ENCODE measurements around the gene TRAPPC3L.

TRAPPC3L gene

DNA sequence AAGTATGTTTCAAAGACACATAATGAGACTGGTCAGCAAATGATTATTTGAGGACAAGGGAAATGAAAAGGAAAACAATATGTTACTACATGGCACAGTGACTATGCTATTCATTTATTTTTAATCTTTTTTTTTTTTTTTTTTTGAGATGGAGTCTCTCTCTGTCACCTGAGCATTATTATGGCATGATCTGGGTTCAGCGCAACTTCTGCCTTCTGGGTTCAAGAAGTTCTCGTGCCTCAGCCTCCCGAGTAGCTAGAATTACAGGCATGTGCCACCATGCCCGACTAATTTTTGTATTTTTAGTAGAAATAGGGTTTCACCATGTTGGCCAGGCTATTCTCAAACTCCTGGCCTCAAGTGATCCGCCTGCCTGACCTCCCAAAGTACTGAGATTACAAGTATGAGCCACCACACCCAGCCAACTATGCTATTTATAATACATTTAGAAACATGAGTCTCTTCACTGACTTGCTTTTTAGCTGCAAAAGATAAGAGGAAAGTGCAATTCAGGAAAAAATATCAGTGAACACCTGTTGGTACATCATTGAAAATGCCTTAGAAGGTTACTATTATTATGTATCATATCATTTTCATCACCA is 11.4 kb upstream of the TRAPPC3L start:
- no peak for DNase-seq

DNA sequence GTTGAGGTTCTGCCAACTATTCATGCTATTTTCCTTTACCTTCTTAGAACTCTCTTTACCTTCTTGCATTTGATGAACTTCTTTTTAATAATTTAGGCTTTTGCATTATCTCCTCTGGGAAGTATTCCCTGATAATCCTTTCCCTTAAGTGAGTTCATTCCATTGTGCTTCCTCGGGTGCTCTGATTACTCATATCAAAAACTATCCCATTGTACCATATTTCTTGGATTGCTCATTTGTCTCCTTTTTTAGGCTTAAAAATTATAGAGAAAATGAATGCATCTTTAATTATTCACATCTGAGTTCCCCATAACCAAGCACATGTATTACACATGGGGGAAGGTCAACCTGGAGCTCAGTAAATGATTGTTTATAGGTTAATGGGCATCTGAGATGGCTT is 10.6 kb upstream of the TRAPPC3L start:
- DNase-seq = no peak

DNA sequence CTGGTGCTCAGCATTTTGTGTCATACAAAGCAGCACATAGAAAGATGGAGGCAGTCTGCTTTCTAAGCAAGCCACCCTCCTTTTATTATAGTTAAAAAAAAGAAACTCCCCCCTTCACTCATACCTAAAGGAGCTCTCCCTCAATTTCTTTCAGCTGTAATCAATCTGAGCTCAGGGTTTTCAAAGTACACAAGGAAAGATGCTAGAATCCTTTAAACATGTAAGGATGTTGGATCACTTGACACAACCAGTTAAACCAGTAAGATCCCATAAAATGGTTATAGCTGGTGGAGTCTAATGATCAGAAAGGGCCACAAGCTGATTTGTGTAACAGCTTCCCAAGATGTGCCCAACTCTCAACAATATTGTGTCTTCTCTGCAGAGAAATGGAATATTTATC is 8.0 kb upstream of the TRAPPC3L start, which contains the start of gene CALHM4:
TSS of gene CALHM4 (plus strand) at position 301 of the 400 bp plus-strand sequence. CDS start at position 344, 43 bp downstream.
- no peak for DNase-seq

DNA sequence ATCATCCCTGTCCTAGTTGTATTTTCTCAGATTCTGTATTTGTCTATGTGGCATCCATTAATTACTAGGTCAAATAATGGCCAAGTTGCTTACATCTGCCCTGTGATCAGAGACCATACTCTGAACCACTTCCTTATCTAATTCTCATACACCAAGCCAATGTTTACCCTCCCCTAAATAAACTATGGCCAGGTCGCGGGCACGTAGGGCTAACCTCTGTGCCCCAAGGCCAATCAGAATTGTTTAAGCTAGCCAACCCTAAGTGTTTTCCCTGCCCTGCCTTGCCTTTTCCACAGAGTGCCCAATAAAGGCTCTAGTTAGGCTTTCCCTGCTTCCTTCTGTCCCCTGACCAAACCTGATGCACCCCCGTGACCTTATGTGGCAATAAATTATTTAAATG is 5.3 kb upstream of the TRAPPC3L start:
- DNase-seq = no peak

DNA sequence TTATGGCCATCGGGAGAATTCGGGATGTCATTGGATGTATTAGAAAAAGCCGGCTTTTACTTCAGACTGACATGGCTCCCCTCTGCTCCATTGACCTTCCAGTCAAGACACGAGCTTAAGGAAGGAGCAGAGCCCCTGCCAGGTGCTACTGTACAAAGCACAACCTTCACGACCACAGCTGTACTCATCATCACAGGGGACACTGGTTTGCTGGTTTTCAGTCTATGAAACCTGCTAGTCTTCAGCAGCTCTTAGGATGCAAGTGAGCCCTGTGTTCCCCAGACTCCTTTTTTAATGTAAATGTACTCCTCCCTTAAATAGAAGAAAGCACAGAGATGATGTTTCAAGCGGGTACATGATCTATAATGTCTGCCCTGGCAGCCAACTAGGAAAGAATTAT is 1.9 kb upstream of the TRAPPC3L start:
- no peak for DNase-seq

- DNase-seq = no peak
Observed at GRCh38 chr6:116543149-116543548, 2.3 kb downstream of the TRAPPC3L start.

GRCh38 chr6:116542426-116542825 is 3.1 kb downstream of the TRAPPC3L start:
- DNase-seq = no peak

GRCh38 chr6:116536216-116536621 is 9.3 kb downstream of the TRAPPC3L start:
- DNase-seq = peak; percentile 5

- DNase-seq = no peak
Observed at GRCh38 chr6:116535109-116535508, 10.4 kb downstream of the TRAPPC3L start.

DNA sequence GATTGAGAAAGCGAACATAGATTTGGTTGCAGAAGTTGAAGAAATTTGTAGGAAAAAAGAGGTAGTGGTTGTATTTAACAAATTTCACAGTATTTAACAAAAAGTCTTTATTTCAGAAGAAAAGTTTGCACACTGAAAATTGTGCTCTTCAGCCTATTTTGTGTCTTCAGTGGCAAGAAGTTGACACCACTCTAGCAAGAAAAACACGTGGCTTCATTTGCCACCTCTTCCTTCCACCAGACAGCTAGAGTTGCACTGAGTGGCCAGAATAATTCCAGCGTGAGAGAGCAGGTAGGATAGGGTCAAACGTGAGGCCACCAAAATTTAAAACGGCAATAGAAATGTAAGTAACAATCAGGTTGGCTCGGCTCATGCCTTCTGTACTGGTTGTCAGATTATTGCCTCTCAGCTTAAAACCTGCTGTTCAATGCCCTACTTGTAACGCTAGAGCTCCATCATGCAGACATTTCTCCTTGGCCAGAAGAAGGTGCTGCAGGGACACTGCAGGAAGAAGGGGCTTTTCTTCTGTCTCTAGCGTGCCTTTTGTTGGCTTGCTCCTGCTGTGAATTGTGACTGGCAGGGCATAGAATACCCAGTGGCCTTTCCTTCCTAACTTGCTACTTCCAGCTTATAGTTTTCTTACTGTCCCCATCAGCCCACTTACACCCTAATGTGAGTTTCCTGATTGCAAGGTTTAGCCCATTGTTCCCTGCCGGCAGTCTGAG is 12.1 kb downstream of the TRAPPC3L start:
- no peak for DNase-seq

- peak; percentile 31 for DNase-seq
Observed at GRCh38 chr6:116531675-116532570, 13.6 kb downstream of the TRAPPC3L start.

GRCh38 chr6:116530436-116530835 is 15.0 kb downstream of the TRAPPC3L start:
- DNase-seq = no peak

DNA sequence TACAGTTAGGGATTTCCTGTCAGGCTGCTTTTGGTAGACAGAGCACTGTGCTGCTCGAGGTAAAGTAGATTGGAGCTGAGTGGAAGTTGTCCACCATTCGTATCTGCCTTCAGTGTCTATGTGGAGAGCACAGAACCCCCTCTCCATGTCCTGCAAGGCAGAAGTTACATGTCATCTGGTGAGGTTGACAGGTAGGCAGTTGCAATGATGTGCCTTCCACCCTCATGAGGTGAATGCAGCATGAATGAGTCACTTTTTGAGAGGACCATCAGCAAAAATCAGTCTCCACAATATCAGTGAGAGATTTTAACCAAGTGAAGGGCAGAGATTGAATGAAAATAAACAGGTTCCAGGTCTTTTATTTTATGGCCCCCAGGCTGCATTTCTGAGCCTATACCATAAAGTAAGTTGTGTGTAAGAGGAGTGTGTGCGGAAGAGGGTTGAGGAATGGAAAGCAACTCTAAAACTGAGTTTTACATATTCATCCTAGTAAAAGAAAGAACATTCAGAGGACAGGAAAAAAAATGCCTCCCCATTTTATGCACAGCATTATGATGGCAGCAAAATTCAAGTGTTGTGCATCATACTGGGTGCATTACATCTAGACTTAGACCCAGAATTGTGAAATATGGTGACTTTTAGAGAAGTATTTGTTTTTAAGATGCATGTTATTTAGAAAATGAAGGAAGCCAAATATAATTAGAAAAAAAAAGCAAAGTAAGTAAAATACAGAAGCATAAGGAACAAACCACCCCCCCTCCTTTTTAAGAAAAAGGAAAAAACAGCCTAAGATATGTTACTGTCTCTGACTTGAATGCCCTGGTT is 15.8 kb downstream of the TRAPPC3L start:
- DNase-seq = no peak

- no peak for DNase-seq
Observed at GRCh38 chr6:116528780-116529179, 16.7 kb downstream of the TRAPPC3L start.

DNA sequence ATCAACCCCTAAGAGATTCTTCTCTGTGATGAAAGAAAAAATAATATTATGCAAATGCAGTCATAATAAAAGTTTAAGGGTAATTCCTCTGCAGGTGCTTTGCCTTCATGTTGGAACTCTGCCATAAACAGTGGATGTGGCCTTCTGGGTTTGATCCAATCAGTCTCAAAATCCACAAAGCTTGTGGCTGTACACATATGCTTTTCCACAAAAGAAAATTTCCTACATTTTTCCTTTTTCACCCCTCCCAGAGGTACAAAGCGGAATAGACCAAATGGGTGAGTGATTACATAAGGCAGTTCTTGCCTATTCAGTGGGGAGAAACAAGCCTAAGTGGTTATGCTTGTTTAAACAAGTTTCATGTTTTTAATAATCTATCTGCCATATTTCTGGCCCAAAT is 17.4 kb downstream of the TRAPPC3L start:
- no peak for DNase-seq

GRCh38 chr6:116524236-116524635 is 21.2 kb downstream of the TRAPPC3L start:
- no peak for DNase-seq

DNA sequence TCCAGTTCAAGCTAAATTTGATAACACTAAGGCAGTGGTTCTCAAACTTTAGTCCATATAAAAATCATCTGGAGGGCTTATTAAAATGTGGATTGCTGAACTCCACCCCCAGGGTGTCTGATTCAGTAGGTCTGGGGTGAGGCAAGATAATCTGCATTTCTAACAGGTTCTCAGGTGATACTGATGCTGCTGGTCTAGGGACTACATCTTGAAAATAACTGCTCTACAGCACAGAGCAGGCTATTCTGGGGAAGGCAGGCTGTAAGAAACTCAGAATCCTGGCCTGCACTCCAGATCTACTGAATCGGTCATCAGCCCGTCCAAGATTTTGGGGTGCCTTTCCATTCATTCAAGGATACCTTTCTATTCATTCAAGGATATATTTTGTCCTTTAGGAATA is 22.6 kb downstream of the TRAPPC3L start:
- no peak for DNase-seq

- no peak for DNase-seq
Observed at GRCh38 chr6:116518621-116519368, 26.7 kb downstream of the TRAPPC3L start.

GRCh38 chr6:116515141-116515540 is 30.3 kb downstream of the TRAPPC3L start:
- DNase-seq = no peak

GRCh38 chr6:116514111-116514510 is 31.4 kb downstream of the TRAPPC3L start:
- no peak for DNase-seq

- DNase-seq = no peak
Observed at GRCh38 chr6:116513224-116513875, 32.1 kb downstream of the TRAPPC3L start.

Measured in DMS 273 treated with DMSO at 0.1 percent for 48 hours (cell line).